Measurements from ENCODE around the gene SLC38A9.

SLC38A9 gene

GRCh38 chr5:55578771-55579170 is 133.4 kb downstream of the SLC38A9 start:
- DNase-seq (ENCODE audit: low spot score) = no peak

- no peak for DNase-seq (ENCODE audit: low spot score)
These were observed 134.6 kb downstream of the SLC38A9 start for GRCh38 chr5:55577353-55578060.

- no peak for DNase-seq (ENCODE audit: low spot score)
These were observed 135.5 kb downstream of the SLC38A9 start for GRCh38 chr5:55576661-55577060.
